Colonic mucosa (tissue), 4 donors: ENCODE data around the gene DAPK1. TPM values are rescaled to one million over a fixed set of nuclear protein-coding genes. Genes with fewer than 3 reads are reported as not detected.

Source experiments
- DNase-seq: peaks from one replicate; pipeline ENCODE4 v3.0.0-alpha.2; 2020
- H3K27ac ChIP-seq: fragments of 200-600 bp; one replicate; pipeline ENCODE4 v1.8.0; 2021
- H3K27me3 ChIP-seq: fragments of 200-600 bp; one replicate; pipeline ENCODE4 v1.8.0; 2021
- H3K36me3 ChIP-seq: fragments of 200-600 bp; one replicate; pipeline ENCODE4 v1.8.0; 2021
- H3K4me1 ChIP-seq: fragments of 200-600 bp; one replicate; pipeline ENCODE4 v1.8.0; 2021; ENCODE audit warnings: mild to moderate bottlenecking
- H3K4me3 ChIP-seq: fragments of 200-600 bp; one replicate; pipeline ENCODE4 v1.8.0; 2021
- H3K9ac ChIP-seq, 2 donors: one replicate each; pipeline ENCODE4 v1.7.0; 2013; ENCODE audit warnings: control low read depth in 2 of 2, low read depth in 2 of 2, low read length in 2 of 2
- H3K9me3 ChIP-seq: fragments of 200-600 bp; one replicate; pipeline ENCODE4 v1.8.0; 2021
- CTCF ChIP-seq: fragments of 200-600 bp; IDR thresholded peaks from one replicate; pipeline ENCODE4 v1.8.0; 2022; ENCODE audit warnings: antibody characterized with exemption, mild to moderate bottlenecking
- intact Hi-C: fragments of 100-400 bp; cut with DNase I; formaldehyde crosslinking; loops from one replicate; pipeline ENCODE4 v1.14.1; 2022
- total RNA-seq, 2 donors: library from RNA; stranded (reverse); fragmentation: NEBNext Ultra II Directional in 1 of 2; extraction: Animal tissue kit (Norgen Biotek cat#: 25700) in 1 of 2; gene quantifications; one replicate each; pipeline ENCODE4 v1.2.1, GENCODE V29; 2021
- donor health status: healthy.
- donor health status: DM: no; HTN: no; CAD: no.
- donor health status: DM: no; HTN: no; CAD: no.

The DAPK1 gene
- total RNA-seq, 2 donors from 2014 or later, result 7.9 to 17.5 TPM

- intact Hi-C loops, result no loop called here
- H3K4me1 ChIP-seq, result no peaks in the 10 kb centered on the region
- TF ChIP-seq CTCF, result no peak
- no peak for DNase-seq
- H3K36me3 ChIP-seq, result no peaks in the 10 kb centered on the region
- no peaks in the 10 kb centered on the region for H3K27me3 ChIP-seq
- H3K9me3 ChIP-seq, result no peaks in the 10 kb centered on the region
- no peak overlapping the region for H3K9ac ChIP-seq
- H3K27ac ChIP-seq, result no peak overlapping the region
- no peak overlapping the region for H3K4me3 ChIP-seq
These were observed 208.5 kb downstream of the DAPK1 start for GRCh38 chr9:87706066-87706739.

- H3K9ac ChIP-seq, result no peak overlapping the region
- DNase-seq, result no peak
- H3K4me3 ChIP-seq, result no peak overlapping the region
- no peaks in the 10 kb centered on the region for H3K9me3 ChIP-seq
- TF ChIP-seq CTCF, result no peak
- H3K4me1 ChIP-seq, result no peaks in the 10 kb centered on the region
- intact Hi-C loops, result no loop called here
- no peak overlapping the region for H3K27ac ChIP-seq
- no peaks in the 10 kb centered on the region for H3K27me3 ChIP-seq
- H3K36me3 ChIP-seq, result no peaks in the 10 kb centered on the region
These were observed 210.3 kb downstream of the DAPK1 start for GRCh38 chr9:87707805-87708506.

GRCh38 chr9:87708546-87708945 is 210.9 kb downstream of the DAPK1 start:
- Histone ChIP-seq H3K27me3 (no peaks in the 10 kb centered on the region), H3K4me3 (no peak overlapping the region), H3K9me3 (no peaks in the 10 kb centered on the region), H3K9ac (no peak overlapping the region), H3K27ac (no peak overlapping the region), H3K36me3 (no peaks in the 10 kb centered on the region), H3K4me1 (no peaks in the 10 kb centered on the region)
- TF ChIP-seq CTCF, result no peak
- no peak for DNase-seq
- intact Hi-C loops, result no loop called here

GRCh38 chr9:87708986-87709728 is 211.5 kb downstream of the DAPK1 start:
- no peaks in the 10 kb centered on the region for H3K36me3 ChIP-seq
- no peak for DNase-seq
- H3K4me3 ChIP-seq, result no peak overlapping the region
- H3K27ac ChIP-seq, result no peak overlapping the region
- H3K4me1 ChIP-seq, result no peaks in the 10 kb centered on the region
- no peaks in the 10 kb centered on the region for H3K9me3 ChIP-seq
- no peak overlapping the region for H3K9ac ChIP-seq
- no peak for TF ChIP-seq CTCF
- no peaks in the 10 kb centered on the region for H3K27me3 ChIP-seq
- intact Hi-C loops, result no loop called here

- H3K9me3 ChIP-seq, result no peaks in the 10 kb centered on the region
- H3K4me3 ChIP-seq, result no peak overlapping the region
- no peak overlapping the region for H3K27ac ChIP-seq
- no peaks in the 10 kb centered on the region for H3K4me1 ChIP-seq
- no peaks in the 10 kb centered on the region for H3K27me3 ChIP-seq
- intact Hi-C loops, result no loop called here
- H3K36me3 ChIP-seq, result no peaks in the 10 kb centered on the region
- no peak for DNase-seq
- TF ChIP-seq CTCF, result no peak
- H3K9ac ChIP-seq, result no peak overlapping the region
These were observed 212.8 kb downstream of the DAPK1 start for GRCh38 chr9:87710443-87710842.
